HG02973 (cell line): ENCODE measurements around the gene OTX2.

ENCODE experiments used
- ATAC-seq: cut with Tn5 transposase; IDR thresholded peaks from one replicate; pipeline ENCODE4 v1.9.1; 2021; ENCODE audit warnings: moderate library complexity; ENCODE audit not compliant: unreplicated experiment

The OTX2 gene

DNA sequence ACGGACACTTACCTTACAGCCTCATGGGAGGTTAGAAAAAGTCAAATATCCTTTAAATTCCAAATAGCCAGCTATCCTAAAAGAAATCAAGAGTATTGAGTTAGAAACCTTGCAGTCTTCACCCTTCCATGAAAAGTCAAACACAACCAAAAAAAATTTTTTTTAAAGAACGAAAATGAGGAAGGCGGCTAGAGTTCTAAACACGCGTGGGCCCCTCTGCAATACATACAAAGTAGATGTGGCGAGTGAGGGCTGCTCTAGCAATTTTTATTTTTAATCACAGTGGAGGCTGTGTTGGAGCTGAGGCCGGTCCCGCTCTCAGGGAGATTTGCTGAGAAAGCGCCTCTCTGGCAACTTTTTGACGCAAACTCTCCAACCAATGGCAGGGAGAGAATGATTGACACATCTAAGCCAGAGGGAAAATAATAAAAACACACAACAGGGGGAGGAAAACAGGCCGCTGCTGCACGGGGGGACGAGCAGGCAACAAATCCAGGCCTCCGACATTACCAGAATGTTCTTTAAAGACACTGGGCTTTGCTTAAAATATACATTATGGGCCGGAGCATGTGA lies at the start of gene OTX2:
Gene OTX2, minus strand, starts transcription at position 333 of the 573 bp plus-strand sequence. CDS start 5,023 bp downstream, outside the sequence.
- no peak for ATAC-seq

DNA sequence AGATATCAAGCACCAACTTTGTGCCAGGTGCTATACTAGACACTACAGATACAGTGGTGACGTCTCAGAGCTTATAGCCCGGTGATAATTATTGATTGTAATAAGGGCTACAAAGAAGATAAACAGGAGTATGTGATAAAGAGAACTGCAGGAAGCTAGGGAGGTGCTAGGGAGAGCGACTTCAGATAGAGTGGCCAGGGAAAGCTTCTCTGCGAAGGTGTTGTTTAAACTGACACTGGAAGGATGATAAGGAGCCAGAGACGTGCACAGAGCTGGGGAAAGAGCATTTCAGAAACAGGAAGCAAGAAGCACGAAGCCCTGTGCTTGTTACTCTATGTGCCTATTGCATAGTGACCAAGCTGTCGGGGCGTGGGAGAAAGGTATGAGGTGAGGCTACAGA lies 48.1 kb upstream of the OTX2 start:
- ATAC-seq: no peak

DNA sequence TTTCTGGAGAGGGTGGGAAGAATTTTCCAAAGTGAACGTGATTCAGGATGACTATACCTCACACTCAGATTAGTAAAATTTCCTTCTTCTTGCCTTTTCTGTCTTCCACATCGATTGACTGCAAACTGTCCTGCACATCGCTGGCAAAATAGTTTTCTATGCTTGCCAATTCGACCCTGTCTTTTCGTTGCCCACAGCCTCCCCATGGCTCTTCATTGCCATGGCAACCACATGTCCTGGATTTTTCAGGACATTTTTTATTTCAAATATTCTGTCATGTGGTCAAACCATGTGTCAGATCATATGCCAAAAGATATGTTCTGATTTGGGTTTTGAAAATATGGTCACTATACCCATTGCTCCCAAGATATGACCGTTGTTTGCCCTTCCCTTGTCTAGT lies 46.9 kb upstream of the OTX2 start:
- ATAC-seq: no peak

DNA sequence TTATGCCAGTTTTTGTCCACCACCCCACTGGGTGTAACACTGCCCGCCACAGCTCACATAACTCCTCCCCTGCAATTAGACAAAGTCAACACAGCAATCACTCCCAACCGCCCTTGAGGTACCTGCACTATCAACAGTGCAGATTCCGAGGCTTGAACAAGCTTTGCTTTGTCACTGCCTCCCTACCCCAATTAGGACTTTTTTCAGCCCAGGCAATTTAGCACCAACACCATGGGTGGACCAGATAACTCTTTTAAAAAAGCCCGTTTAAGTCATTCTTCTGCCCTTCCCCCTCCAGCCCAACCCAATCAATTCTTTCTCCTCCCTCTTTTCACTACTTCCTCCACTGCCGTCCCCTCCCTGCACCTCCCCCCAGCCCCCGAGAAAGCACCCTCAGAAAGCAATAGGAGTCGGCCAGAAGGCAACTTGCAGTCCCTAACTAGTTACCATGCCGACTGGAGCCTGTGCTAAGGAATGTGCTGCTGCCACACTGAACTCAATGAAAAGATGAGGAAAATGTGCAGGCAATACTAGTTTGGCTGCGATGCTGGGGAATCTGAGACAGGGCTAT lies 45.7 kb upstream of the OTX2 start:
- ATAC-seq: no peak

DNA sequence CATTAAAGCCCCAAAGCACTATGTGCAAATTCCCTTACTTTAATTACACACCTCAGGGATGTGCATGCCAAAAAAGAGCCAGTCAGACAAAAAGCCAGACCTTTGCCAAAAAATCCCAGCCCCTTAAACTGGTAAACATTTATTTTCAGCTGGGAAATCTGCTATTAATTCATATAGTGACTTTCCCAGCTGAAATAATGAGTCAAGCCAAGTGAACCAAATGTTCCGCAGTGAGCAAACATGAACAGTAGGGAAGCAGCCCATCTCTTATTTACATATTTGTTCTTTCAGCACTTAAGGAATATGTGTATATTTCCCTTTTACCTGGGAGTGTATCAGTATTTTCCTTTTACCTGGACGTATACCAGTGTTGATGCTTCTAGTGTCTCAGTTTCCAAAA lies 44.0 kb upstream of the OTX2 start:
- ATAC-seq: no peak

DNA sequence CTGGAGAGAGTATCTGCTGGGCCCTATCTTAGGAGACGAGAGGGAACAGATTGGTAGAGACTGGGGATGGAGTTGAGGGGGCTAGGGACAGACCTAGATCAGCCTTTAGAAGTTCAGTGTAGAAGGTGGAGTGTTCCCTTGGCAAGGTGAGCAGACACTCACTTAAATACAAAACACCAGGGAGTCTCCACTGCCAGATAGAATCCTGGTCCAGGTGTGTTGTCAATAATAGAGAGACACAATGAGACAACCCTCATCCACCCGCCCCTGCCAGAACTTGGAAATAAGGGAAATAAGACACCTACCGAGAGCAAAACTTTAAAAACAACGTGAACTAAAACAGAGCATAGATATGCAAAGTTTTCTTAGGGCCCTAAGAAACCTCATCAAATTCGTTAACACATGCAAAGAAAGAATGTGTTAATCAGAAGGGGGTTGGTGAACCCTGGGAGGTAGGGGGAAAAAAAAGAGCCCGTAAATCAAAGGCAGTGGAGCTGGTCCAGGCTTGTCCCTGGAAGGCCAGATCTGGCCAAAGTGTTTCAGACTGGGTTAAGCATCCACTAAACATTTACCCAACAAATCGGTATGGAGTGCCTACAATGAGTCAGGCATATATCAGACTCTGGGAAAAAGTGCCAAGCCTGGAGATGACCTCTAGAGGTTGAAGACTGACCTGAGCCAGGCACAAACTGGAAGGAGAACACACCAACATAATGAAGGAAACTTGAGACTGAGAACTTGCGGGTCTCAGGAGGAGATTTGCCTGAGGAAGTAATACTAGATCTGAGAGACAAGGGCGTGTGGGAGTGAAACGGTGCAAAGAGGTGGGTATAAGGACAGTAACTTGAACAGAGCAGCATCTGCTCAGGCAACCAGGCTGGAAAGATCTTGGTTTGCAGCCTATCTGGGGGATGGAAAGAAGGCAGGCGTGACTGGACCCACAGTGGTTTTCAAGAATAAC lies 37.0 kb upstream of the OTX2 start:
- ATAC-seq: no peak

DNA sequence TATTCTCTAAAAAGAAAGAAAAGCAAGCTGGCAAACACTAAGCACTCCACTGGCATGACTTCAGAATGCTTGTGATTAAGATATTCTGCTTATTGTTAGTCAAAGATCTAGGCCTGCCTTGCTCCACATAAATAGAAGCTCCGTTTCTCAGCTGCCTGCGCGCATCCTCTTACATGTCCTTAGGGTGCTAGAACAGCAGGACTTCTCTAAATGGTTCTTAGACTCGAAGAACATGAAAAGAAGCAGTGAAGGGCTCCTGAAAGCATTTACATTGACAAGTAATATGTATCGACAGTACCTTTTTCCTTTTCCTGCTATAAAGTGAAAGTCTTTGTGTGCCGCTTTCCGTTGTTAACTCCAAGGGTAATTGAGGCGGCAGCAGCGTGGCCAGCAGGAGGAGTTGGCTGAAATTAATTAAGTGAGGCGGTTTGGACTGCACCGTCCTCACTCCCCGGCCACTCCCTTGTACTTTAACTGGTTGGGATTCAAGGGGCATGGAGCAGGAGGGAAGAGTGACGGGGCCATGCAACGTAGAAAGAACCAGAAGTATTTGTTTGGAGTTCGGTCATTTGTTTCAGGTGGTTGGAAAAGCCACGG lies 34.2 kb upstream of the OTX2 start:
- no peak for ATAC-seq

DNA sequence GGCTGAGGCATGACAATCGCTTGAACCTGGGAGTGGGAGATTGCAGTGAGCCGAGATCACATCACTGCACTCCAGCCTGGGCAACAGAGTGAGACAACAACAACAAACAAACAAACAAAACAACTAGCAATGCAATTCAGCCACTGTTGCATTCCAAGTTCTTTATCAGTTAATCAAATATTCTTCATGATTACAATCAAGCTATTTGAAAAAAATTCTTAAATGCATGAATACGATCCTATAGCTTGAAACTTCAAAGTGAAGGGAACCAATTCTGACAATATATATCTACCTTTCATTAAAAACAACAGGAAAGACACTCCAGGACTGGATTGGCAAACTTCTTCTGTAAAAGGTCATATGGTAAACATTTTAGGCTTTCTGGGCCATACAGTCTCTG lies 31.3 kb upstream of the OTX2 start:
- no peak for ATAC-seq

DNA sequence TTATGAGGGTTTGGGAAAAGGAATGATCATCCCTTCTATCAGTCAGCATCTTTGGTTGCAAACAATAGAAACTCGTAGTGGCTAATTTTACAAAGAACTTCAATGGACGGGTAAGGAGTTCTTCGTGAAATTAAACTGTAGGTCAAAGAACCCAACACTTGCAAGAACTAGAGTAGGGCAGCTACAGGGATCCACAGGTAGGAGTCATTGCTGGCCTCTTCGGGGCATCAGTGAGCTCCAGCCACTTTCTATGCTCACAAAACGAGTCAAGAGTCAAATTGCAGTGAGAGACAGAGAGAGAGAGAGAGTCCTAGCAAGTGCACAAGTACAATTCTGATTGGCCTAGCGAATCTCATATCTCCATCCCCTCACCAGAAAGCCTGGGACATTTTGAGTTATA lies 29.9 kb upstream of the OTX2 start:
- no peak for ATAC-seq

DNA sequence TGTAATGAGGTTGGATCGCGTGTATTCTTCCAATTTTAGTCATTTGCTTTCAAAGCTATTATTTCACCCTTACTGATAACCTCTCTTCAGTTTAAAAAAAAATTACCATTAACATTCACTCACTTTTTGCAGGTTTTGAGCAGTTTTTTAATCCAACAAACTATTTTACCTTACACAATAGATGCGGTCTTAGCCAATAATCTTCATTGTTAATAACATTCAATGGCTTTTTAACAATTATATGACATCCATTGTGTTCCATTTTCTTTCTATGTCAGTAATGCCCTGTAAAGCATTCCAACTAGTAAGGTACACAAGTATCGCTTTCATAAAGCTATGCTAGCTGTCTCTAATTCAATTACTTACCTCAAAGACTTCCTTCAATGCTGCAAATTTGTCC lies 18.9 kb upstream of the OTX2 start:
- no peak for ATAC-seq

DNA sequence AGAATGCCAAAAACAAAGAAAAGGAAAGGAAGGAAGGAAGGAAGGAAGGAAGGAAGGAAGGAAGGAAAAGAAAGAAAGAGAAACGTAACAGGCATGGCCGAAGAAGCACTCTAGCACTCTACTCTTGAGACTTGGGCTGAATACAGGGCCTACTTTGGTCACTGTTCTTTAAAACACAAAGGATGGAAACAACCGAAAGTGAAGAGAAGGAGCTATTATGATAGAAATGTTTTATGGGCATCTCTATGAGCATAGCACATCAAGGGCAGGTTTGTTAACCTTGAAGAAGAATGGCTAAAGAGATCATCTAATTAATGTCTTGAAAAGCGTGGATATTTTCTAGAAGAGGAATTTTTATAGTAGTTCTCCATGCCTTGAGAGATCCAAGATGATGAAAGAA lies 15.9 kb upstream of the OTX2 start:
- ATAC-seq: no peak

DNA sequence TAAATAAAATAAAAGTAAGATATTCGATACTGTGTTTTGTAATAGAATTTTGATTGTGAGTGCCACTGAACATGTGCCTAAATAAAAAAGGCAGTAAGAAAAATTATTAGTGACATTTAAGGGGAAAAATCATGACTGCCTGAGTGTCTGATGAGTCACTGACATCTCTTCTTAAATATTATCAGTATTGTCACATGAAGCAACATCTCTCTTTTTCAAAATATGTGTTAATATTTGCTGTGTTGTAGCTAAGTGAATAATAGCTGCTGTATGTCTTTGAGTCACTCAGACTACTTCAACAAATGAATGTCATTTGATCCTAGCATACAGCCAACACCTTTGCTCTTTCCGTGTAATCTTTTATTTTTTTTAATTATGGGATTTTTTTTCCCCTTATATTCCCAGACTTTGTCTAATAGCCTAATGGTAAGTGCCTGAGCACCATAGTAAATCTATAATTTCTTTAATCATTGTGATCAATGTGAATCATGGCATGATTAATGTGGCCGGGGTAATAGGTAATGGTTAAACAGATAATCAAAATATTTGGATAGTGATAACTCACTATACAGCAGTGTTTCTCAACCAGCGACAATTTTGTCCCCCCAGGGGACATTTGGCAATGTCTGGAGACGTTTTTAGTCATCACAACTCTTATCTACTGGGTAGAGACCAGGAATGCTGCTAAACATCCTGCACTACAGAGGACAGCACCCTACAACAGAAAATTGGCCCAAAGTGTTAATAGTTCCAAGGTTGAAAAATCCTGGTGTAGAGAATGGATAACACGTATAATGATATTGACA lies 11.7 kb upstream of the OTX2 start:
- ATAC-seq: no peak

DNA sequence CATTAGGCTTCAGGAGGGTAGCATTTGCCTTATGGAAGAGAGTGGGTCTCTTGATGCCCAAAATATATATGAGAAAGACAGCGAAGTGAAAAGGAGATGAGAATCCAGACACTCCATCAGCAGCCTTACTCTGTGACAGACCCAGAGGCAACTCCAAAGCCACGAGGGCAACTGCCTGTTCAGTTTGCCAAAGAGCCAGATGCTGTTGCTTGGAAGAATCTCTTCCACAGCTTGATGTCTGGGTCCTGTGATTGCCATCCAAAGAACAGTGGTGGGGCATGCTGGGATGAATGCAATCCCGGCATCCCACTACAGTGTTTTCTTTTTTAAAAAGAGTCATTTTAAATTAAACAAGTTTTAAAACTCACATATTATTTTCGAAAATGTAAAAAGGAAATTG lies 10.9 kb upstream of the OTX2 start:
- ATAC-seq: no peak

DNA sequence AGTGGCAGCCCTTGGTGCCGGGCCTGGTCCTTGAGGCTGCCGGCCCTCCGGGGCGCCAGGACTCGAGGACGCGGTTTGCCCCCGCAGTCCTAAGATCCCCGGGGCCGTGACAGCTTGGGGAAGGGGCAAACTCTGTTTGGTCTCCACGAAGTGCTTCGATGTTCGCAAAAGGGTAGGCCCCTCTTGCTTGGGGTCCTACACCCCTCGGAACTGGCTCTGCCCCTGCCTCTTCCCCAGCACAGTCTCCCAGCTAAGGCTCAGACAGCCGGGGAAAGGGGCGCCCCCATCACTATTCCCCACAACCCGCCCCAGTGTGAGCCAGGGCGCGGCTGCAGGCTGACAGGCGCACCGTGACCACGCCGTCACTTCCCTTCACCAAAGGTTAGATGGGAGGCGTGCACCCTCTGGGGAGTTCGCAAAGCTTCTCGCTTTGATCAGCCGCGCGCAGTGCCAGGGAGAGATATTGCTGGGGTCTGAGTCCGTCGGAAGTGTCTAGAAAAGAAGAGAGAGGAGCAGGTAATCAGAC lies 7.2 kb upstream of the OTX2 start:
- no peak for ATAC-seq

DNA sequence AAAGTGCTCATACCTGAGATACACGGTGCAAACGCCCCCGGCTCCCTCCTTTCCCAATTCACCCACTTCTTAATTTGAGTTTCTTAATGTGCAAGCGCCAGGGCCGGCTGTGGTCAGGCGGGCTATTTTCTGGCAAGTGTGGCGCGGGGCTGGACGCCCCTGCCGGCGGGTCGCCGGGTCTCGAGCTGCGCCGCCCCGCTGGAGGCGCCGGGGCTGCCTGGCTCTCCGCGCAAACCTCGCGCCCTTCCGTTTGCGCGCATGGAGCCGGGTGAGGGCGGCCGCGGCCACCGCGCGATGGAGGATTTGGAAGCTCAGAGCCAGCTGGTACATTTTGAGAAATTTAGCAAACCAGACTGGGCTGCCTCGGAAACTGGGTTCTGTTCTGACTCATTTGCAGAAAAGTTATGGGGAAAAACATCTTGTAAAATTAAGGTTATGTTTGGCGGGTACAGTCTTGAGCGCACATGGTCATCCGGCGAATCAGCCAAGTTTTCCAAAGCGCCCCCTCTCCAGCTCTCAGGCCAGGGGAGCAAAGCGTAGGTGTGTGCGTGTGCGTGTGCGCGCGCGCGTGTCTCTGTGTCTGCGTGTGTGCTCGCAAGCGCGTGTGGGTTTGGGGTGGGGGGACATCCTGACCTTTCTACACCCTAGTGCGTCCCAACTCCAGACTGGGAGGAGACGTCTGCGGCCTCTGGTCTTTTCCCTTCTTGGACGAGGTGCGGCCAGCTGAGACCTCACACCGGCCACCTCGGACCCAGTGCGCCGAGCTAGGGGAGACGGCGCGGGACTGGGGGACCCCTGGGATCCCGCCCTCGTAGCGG lies 6.5 kb upstream of the OTX2 start:
- no peak for ATAC-seq

DNA sequence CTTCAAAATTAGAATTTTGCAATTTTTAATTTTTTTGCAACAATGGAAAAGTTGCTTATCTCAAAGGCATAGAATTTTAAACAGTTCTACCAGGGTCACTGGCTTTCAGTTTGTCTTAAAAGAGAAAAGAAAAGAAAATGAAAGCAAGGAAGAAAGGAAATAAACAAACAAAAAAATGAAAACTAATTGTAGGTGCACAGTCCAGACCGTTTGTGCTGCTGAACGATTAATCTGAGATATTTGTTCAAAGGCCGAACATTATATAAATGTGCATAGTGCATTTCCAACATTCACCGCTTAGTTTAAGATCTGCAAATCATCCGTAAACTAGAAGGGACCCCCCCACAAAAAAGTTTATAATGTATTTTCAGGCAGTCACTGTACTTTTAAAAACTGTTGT lies 5.5 kb upstream of the OTX2 start:
- ATAC-seq: no peak

DNA sequence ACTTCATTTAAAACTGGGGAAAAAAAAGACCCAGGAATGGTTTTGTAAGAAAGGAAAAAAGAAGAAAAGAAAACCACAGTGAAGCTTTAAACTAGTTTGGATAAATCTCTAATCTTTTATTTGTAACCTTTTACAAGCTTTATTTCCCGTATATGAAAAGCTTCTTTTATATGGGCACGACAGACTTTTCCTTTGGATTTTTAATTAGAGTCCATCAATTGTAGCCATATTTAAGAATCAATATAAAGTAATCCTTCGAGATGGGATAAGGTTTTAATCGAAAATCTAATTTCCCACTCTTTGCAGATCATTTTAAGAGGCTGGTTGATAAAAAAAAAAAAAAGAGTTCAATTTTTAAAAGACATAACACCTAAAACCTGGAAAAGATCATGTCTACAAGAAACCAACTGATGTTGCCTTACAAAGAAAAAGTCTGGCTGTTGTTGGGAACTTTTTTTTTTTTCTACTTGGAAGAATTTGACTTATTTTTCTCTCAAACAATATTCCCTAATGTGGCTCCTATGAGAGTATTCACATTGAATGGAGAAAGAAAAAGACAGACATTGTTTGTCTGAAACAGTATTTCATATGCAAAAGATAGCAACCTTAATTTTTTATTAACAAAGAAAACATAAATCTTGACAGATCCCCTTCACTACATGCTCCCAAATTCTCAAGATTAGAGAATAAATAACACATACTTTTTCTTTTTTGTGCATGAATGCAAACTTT lies 4.9 kb upstream of the OTX2 start:
- ATAC-seq: no peak

DNA sequence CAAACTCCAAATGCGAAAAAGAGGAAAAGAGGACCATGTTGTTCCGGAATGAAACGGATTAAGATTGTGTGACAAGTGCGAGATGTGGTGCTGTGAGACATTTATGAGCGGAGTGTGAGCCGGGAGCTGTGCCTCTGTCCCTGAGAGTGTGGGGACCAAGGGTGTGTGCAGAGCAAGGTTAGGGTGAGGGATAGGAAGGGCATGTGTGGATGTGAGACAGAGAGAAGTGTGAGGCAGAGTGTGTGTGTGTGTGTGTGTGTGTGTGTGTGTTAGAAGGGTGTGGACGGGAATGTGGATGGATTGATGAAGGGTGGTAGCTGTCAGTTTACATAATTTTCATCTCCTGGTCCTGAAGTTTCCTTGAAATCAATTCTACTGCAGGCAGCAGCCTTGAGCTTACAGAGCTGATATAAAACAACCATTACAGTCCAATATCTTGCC lies 4.3 kb upstream of the OTX2 start:
- no peak for ATAC-seq

DNA sequence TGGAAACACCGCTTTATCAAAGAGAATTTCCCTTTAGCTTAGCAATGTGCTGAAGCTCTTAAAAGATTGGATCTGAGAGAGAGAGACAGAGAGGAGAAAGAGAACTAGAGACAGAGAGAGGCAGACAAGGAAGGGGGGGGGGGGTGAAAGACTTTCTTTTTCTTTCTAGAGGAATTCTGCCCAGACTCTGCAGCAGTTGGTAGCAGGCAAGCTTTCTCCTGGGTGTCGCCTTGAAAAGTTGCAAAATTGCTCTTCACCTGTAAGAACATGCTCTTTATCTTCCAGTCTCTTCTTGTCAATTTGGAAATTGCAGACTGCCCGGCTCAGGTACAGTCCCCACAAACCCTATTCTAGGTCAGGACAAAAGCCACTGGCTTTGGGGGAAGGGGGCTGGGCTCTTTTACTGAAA lies 2.9 kb upstream of the OTX2 start:
- no peak for ATAC-seq
